ENCODE data around the gene SLC22A14.
"Not testable (repeated sequence)": the region's sequence is repeated elsewhere in the genome, so short reads cannot be mapped to it uniquely, and the experiment has no call there.

The SLC22A14 gene, protein sequence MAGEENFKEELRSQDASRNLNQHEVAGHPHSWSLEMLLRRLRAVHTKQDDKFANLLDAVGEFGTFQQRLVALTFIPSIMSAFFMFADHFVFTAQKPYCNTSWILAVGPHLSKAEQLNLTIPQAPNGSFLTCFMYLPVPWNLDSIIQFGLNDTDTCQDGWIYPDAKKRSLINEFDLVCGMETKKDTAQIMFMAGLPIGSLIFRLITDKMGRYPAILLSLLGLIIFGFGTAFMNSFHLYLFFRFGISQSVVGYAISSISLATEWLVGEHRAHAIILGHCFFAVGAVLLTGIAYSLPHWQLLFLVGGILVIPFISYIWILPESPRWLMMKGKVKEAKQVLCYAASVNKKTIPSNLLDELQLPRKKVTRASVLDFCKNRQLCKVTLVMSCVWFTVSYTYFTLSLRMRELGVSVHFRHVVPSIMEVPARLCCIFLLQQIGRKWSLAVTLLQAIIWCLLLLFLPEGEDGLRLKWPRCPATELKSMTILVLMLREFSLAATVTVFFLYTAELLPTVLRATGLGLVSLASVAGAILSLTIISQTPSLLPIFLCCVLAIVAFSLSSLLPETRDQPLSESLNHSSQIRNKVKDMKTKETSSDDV

DNA sequence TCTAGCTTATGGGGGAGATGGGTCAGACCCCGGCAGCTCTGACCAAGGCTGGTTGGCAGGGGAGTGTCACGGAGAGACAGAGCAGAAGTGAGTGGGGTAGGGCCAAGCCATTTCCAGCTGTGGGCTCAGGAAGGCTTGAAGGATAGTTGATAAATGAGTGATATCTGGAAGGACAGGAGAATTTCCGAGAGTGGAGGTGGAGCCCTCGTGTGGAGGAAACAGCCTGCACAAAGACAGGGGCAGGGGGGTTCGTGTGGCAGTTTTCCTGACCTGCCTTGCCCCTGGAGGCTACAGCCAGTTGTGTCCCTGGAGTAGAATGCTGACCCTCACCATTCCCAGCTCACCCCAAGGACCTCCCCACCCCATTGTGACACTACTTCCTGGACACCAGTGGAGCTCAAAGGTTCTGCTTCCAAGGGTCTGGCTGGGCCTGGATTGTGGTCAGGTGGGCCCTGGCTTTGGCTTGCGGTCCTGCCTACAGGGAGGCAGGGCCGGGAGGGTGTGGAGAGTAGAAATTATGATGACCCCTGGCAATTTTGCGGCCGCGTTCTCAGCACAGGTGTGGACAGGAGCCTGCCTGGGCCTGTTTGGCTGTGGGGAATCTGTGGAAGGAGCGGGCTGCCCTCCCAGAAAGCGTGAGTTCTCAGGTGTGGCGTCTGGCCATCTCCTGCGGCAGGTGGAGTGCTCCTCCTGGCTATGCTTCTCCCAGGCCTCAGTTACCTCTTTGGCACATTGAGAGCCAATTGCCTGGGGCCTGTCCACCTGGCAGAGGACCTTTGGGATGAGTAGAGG lies at the start of gene SLC22A14:
Gene SLC22A14 (plus strand): TSS at position 400 of the 792 bp plus-strand sequence. CDS start 23,733 bp downstream, outside the sequence.
- no peak for DNase-seq (ENCODE audit: low read depth in 1 of 2, low spot score in 1 of 2)

DNA sequence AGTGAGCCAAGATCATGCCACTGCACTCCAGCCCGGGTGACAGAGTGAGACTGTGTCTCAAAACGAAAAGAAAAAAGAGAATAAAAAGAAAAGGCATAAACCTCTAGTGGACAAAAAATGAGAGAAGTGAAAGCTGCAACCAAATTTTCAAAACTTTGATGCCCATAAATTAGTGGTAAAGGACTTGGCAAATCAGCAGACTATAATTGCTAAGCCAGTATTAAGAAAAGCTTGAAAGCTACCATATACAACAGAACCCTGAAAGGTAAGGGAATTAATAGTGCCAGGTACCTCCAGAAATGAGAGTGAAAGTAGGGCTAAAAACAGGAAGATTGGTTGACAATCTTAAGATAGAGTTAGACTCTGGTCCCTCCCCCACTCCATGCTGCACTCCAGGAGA lies 49.4 kb upstream of the SLC22A14 start:
- no peak for DNase-seq (ENCODE audit: low read depth in 1 of 2, low spot score in 1 of 2)

DNA sequence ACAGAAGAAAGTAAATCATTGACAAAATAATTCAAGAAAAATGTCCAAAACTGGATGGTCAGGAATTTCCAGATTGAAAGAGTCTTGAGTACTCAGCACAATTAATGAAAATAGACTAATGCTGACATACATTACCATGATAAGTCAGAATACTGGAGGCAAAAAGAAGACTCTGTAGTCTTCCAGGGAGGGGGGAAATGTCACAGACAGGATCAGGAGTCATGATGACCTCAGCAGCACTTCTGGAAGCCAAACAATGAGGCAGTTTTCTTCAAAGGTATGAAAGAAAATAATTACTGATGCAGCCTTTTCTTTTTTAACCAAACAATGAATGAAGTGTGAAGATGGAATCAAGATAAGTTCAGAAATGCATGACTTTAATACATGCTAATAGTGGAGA lies 46.6 kb upstream of the SLC22A14 start:
- DNase-seq (ENCODE audit: low read depth in 1 of 2, low spot score in 1 of 2), result no peak

DNA sequence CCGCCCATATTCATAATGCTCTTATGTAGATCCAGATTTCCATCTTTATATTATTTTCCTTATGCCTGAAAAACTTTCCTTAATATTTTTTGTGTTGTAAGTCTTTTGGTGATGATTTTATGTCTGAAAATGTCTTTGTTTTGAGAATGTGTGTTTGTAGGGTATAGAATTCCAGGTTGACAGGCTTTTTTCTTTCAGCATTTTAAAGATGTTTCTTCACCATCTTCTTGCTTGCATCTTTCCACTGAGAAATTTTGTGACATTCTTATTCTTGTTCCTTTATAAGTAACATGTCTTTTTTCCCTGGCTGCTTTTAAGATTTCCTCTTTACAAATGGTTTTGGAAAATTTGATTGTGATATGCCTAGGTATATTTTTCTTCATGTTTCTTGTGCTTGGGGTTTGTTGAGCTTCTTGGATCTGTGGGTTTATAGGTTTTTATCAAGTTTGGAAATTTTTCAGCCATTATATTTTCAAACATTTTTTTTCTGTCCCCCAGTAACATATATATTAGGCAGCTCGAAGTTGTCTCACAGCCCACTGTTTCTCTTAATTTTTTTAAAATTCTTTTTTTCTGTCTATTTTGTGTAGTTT lies 43.6 kb upstream of the SLC22A14 start:
- no peak for DNase-seq (ENCODE audit: low read depth in 1 of 2, low spot score in 1 of 2)

DNA sequence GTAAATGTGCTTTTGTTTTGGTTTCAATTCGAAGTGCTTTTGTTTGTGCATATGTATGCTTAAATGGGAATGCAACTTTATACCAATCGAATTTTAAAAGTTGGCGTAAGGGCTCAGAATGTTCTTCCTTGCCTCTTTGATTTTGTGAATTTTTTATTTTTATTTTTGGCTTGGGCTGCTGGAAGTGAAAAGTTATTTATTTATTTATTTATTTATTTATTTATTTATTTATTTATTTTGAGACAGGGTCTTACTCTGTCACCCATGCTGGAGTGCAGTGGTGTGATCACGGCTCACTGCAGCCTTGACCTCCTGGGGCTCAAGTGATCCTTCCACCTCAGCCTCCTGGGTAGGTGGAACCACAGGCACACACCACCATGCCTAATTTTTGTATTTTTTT lies 39.3 kb upstream of the SLC22A14 start:
- not testable (repeated sequence) for DNase-seq (ENCODE audit: low read depth in 1 of 2, low spot score in 1 of 2)

DNA sequence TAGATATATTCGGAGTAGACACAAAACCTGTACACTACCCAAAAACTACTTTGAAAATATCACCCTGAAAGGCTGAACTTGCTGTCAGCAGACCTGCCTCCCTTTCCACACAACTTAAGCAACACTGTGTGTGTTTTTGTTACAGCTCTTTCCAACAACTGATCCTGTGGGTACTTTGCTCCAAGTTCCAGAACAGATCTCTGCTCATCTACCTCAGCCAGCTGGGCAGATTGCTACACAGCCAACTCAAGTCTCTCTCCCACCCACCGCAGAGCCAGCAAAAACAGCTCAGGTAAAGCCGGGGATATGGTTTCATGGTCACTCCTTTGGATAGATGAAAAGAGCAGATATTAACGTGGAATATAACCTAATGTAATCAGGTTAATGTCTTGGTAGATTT lies 36.2 kb upstream of the SLC22A14 start:
- DNase-seq (ENCODE audit: low read depth in 1 of 2, low spot score in 1 of 2), result no peak

DNA sequence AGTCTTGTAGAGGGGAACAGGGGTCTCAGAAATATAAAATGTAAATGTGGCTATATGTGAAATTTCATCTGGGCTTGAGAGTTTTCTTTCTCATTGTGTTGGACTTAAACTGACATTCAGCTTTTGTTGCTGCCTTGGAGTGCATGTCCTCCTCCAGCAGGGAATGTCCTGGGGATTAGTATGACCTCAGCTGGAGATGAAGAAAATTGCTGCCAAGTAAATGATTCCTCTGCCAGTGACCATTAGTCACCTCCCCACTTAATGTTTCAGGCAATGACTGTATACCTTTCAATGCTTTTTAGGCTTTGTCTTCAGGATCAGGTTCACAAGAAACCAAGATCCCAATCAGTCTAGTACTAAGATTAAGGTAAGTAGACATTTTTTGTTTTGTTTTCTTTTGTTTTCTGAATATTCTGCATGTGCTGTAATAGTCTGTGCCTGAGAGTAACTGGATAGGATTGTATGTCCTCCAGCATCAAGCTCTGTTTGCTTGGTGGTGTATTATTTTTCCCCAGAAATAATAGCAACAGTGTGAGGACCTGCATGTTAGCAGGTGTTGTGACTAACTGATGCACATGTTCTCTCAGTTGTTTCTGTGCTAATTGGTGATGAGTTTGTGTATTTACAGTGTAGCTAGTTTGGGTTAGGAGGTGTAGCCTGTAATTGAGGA lies 34.6 kb upstream of the SLC22A14 start:
- DNase-seq (ENCODE audit: low read depth in 1 of 2, low spot score in 1 of 2), result no peak

DNA sequence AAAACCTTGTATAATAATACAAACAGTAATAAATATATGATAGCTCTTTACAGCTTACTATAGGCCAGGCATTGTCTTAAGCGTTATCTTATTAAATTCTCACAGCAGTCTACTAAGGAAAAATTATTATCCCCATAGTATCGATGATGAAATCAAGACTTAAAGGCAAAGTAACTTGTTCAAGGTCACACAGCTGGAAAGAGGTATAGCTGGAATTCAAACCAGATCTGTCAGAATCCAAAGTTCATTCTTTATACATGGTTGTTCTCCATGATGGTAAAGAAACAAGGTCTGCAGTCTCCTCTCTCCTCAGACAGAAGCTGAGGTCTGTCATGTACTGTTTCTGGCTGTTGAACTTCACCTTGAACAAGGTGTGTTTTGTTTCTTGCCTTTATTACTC lies 31.9 kb upstream of the SLC22A14 start:
- DNase-seq (ENCODE audit: low read depth in 1 of 2, low spot score in 1 of 2), result no peak

DNA sequence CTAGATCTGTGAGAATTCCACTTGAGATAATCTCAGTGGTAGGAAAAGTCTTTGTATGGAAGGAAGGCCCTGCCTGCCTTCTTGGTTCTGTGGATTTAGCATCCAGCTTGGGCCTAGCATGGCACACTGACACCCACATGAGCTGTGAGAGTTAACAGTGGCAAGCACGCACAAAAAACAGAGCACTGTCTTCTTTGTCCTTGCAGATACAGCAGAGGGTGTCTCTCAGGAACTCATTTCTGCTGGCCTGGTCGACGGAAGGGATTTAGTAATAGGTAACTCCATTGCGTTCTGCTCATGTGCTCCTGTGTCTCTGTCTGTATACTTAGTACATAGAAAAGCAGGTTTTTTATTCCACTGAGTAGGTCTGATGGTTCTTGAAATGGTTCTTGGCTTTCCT lies 30.9 kb upstream of the SLC22A14 start:
- no peak for DNase-seq (ENCODE audit: low read depth in 1 of 2, low spot score in 1 of 2)

DNA sequence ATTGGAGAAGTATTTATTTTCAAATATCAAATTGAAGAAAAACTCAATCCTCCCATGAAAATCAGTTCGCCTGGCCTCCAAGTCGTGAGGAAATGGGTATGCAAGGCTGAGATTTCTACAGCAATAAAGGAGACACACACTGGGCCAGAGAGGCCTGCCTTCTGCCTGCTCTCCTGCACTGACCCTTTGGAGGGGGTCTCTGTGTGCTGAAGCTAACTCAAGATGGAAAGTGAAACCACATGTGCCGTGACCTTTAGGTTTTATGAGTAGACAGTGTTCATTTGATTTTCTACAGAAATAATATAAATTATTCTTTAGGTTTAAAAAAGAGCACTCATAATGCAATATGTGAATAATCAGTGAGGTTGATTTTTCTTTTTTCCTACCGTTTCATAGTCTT lies 28.4 kb upstream of the SLC22A14 start:
- DNase-seq (ENCODE audit: low read depth in 1 of 2, low spot score in 1 of 2), result no peak

DNA sequence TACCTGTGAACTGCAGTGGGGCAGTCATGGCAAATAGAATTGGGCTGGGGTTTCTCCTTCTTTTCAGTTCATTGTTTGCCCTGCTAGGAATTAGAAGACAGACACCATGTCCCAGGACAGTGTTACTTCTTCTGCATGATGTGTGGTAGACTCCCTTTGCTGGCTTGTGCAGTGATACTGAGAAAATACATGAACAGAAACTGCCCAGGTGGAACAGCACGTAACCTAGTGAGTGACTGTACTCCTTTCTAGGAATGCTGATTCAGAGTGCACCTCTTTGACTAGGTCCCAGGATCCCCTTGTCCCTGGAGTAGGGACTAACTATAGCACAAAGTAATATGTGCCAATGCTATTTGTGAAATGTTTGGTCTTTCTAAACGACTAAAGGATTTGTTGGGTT lies 27.2 kb upstream of the SLC22A14 start:
- no peak for DNase-seq (ENCODE audit: low read depth in 1 of 2, low spot score in 1 of 2)

DNA sequence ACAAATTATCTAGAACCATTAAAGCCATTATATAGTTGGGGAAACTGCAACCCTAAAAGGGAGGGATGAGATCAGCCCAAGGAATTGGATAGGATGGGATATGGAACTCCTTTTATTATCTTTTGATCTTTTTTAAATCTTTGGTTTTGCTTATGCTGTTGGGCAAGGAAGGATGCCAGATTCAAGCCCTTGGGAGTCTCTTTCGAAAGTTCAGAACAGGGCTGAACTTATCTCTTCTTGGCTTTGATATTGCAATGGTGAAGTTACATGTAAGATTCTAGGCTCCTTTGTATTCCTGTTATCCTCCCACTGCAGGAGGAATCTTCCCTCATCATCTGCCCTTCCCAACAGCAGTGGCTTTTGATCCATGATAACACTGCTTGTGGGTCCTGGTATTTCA lies 26.5 kb upstream of the SLC22A14 start:
- no peak for DNase-seq (ENCODE audit: low read depth in 1 of 2, low spot score in 1 of 2)

DNA sequence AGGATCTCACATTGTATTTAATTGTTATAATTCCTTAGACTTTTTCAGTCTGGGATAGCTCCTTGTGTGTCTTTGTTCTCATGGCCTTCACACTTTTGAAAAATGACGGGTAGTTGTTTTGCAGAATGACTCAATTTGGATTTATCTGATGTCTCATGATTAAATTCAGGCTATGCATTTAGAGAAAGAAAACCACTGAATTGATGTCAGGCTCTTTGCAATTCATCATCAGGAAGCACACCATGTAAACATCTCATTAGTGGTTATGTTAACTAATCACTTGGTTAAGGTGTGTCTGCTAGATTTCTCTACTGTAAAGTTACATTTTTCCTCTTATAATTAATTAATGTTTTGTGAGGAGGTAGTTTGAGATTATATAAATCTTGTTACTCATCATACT lies 24.5 kb upstream of the SLC22A14 start:
- no peak for DNase-seq (ENCODE audit: low read depth in 1 of 2, low spot score in 1 of 2)

DNA sequence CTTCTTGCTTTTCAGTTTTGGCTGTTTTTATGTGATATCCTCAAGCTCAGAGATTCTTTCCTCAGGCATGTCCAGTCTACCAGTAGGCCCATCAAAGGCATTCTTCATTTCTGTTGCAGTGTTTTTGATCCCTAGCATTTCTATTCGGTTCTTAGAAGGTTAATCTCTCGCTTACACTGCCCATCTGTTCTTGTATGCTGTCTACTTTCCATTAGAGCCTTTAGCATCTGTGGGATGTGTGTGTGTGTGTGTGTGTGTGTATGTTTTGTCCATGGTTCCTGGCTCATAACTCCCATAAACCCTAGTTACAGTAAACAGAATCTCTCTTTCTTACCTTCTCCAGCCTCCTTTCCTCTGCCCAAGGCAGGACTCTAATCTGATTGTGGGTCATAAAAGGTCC lies 21.6 kb upstream of the SLC22A14 start:
- DNase-seq (ENCODE audit: low read depth in 1 of 2, low spot score in 1 of 2), result no peak

DNA sequence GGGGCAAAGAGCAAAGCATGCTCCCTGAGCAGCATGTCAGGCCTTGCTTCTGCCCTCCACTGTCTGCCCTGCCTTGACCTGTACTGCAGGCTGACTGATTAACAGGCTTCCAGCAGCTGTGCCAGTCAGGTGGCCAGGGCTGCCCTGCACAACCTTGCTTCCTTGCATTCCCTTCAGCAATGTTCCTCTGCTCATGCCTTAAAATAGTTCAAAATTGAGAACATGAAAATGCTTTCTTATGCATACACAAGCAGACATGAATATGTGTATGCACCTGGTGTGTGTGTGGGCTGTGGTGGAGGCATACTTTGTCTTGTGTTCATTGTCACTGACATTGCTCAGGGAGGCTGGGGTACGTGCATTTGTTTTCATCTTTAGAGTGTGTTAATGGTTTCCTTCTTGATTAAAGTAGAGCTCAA lies 17.7 kb upstream of the SLC22A14 start:
- DNase-seq (ENCODE audit: low read depth in 1 of 2, low spot score in 1 of 2), result no peak

DNA sequence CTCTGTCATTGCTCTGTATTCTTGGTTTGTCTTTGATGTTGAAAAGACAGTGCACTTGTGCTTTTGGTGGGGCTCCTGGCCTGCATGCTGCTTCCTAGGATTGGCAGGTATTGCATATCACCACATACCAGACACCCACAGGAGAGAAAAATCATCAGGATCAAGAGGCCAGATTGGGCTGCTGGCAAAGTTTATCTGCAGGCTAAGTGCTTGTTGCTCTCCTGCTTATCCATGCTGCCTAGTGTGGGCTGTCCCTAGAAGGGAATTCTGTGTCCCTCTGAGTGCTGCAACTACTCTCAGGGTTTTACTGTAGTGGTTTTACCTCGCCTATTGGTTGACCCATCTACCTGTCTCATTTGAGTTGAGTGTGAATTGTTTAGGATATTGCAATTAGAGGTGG lies 17.3 kb upstream of the SLC22A14 start:
- DNase-seq (ENCODE audit: low read depth in 1 of 2, low spot score in 1 of 2), result no peak

DNA sequence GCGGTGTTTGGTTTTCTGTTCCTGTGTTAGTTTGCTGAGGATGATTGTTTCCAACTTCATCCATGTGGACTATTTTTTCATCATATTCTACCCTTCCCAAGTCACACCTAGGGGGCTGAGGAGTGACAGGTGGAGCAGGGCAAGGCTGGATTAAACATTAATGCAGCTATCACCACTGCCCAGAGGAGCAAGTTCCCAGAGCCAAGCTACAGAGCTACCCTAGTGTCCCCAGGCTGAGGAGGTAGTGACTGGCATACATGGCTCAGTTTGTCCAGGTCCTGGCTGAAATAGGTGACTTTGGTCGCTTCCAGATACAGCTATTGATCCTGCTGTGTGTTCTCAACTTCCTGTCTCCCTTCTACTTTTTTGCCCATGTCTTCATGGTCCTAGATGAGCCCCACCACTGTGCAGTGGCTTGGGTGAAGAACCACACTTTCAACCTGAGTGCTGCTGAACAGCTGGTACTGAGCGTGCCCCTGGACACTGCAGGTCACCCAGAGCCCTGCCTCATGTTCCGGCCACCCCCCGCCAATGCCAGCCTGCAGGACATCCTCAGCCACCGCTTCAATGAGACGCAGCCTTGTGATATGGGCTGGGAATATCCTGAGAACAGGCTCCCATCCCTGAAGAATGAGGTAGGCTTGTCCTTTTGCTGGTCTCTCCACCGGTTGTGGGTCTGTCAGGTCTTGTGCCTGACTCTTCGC lies 16.3 kb upstream of the SLC22A14 start, which contains the start of gene SLC22A13:
Gene SLC22A13 (plus strand): TSS at position 209 of the 704 bp plus-strand sequence. CDS start 49 bp downstream, at position 258.
- no peak for DNase-seq (ENCODE audit: low read depth in 1 of 2, low spot score in 1 of 2)

DNA sequence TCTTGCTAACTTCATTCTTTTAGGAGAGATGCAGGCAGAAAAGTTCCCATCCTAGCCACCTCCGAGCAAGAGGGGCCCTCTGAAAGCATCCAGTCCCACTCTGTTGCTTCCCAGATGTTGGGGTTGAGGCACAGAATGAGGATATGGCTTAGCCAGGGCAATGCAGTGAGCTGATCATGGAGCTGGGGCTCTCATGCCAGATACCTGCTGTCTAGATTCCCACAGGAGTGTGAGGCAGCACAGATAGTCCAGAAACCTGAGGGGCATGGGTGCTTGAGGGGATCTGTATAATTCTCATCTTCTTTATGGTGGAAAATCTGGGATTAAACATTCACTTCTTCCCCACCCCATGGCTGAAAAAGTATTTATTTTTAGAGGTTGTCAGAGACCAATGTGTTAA lies 15.3 kb upstream of the SLC22A14 start:
- DNase-seq (ENCODE audit: low read depth in 1 of 2, low spot score in 1 of 2), result no peak

DNA sequence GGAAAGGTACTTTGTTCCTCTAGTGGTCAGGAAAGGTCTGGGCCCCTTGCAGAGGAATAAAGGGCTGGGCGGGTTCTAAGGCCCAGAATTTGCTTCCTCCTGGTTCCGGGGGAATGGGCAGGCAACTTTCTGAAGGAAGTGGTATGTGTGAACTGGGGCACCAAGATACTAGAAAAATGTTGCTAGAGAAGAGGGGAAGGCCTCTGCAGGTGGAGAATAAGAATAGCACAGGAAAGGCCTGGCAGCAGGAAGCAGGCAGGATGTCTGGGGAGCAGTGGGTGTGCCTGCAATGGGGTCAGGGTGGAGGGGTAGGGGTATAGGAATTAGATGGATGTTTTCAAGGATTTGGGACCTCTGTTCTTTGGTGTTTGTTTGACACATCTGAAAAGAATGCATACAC lies 14.4 kb upstream of the SLC22A14 start:
- no peak for DNase-seq (ENCODE audit: low read depth in 1 of 2, low spot score in 1 of 2)

DNA sequence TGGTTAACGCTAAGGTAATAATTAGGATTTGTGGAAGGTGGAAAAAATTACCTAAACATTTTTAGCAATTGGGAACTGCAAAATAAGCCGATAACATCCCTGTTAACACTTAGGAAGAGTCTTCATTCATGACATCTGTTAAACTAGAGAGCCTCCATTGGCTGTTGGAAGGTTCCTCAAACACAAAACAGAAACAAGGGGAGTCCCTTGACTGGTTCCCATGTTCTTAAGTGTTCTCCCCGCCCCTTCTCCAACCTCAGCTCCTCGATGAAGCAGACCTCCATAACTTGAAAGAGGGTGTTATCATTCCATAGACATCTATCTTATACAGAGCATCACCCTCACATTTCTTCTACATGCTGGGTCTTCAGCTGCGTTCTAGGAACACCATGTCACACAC lies 14.0 kb upstream of the SLC22A14 start:
- no peak for DNase-seq (ENCODE audit: low read depth in 1 of 2, low spot score in 1 of 2)

Measured in activated T-helper 1 cell treated with anti-CD3 and anti-CD28 coated beads, Interleukin-2, amount 50 U/mL, for 16 hours (primary cell).